GM23248 (cell line): Measurements from ENCODE around the gene RPL37A. TPM values are rescaled to one million over a fixed set of nuclear protein-coding genes. Genes with fewer than 3 reads are reported as not detected.

ENCODE experiments used
- DNase-seq: peaks from one replicate; pipeline ENCODE4 v3.0.0-alpha.2; 2015
- H2AFZ ChIP-seq: fragments of 200-600 bp; sonication (generic); 2 replicates; pipeline ENCODE4 v1.6.1; 2016; ENCODE audit warnings: antibody characterized with exemption
- H3F3A ChIP-seq: fragments of 200-600 bp; sonication (generic); 2 replicates; pipeline ENCODE4 v1.6.1; 2016; ENCODE audit warnings: mild to moderate bottlenecking, antibody characterized with exemption, mixed run types; ENCODE audit not compliant: insufficient read depth
- H3K27ac ChIP-seq: fragments of 200-600 bp; sonication (generic); 2 replicates; pipeline ENCODE4 v1.5.1; 2016; ENCODE audit warnings: mild to moderate bottlenecking
- H3K27me3 ChIP-seq: fragments of 200-600 bp; sonication (generic); replicated peaks from 2 replicates; pipeline ENCODE4 v1.6.1; 2016; ENCODE audit warnings: mild to moderate bottlenecking; ENCODE audit not compliant: insufficient read depth
- H3K36me3 ChIP-seq: fragments of 200-600 bp; sonication (generic); 2 replicates; pipeline ENCODE4 v1.6.1; 2016; ENCODE audit warnings: low read depth, mild to moderate bottlenecking
- H3K4me1 ChIP-seq: fragments of 200-600 bp; sonication (generic); 2 replicates; pipeline ENCODE4 v1.6.1; 2016; ENCODE audit warnings: mild to moderate bottlenecking; ENCODE audit not compliant: insufficient read depth
- H3K4me2 ChIP-seq: fragments of 200-600 bp; sonication (generic); one replicate; pipeline ENCODE4 v1.6.1; 2016; ENCODE audit warnings: mild to moderate bottlenecking; ENCODE audit not compliant: unreplicated experiment
- H3K4me3 ChIP-seq: fragments of 200-600 bp; sonication (generic); 2 replicates; pipeline ENCODE4 v1.5.1; 2016; ENCODE audit warnings: mild to moderate bottlenecking
- H3K79me2 ChIP-seq: fragments of 200-600 bp; sonication (generic); 2 replicates; pipeline ENCODE4 v1.6.1; 2016; ENCODE audit warnings: mild to moderate bottlenecking; ENCODE audit not compliant: insufficient read depth
- H3K9ac ChIP-seq: fragments of 200-600 bp; sonication (generic); 2 replicates; pipeline ENCODE4 v1.6.1; 2016; ENCODE audit warnings: mild to moderate bottlenecking
- H3K9me2 ChIP-seq: fragments of 200-600 bp; sonication (generic); 2 replicates; pipeline ENCODE4 v1.6.1; 2016; ENCODE audit warnings: mixed run types, mild to moderate bottlenecking, moderate library complexity; ENCODE audit not compliant: insufficient read depth
- H3K9me3 ChIP-seq: fragments of 200-600 bp; sonication (generic); one replicate; pipeline ENCODE4 v1.6.1; 2017; ENCODE audit warnings: low read depth
- H4K20me1 ChIP-seq: fragments of 200-600 bp; sonication (generic); 2 replicates; pipeline ENCODE4 v1.6.0; 2016; ENCODE audit not compliant: insufficient read depth
- EZH2 ChIP-seq: fragments of 200-600 bp; sonication (generic); IDR thresholded peaks from 2 replicates; pipeline ENCODE4 v1.6.1; 2018; ENCODE audit warnings: antibody characterized with exemption, mild to moderate bottlenecking; ENCODE audit not compliant: insufficient read depth, poor library complexity, severe bottlenecking
- EZH2phosphoT487 ChIP-seq: fragments of 200-600 bp; sonication (generic); IDR thresholded peaks from 2 replicates; pipeline ENCODE4 v1.6.1; 2018; ENCODE audit warnings: antibody characterized with exemption, moderate library complexity, mild to moderate bottlenecking, low read depth; ENCODE audit not compliant: insufficient read depth
- WGBS, 2 experiments: methylation state at CpG; one replicate each; pipeline ENCODE4 v1.1.6; 2015 to 2017; ENCODE audit warnings: low lambda C conversion rate in 2 of 2, low coverage in 1 of 2; ENCODE audit errors: missing lambda C conversion rate in 2 of 2; 5-methylcytosine and 5-hydroxymethylcytosine counted together
- in situ Hi-C: fragments of 300-500 bp; cut with MboI; formaldehyde crosslinking; loops from 2 replicates; pipeline ENCODE4 v1.15.0; 2020
- polyA plus RNA-seq: library from polyadenylated mRNA; unstranded; fragments of >200 nt; fragmentation: Nextera tagmentation; extraction: Ambion mirVana; gene quantifications from 2 replicates; pipeline ENCODE4 v1.2.1, GENCODE V29; 2016
- total RNA-seq: library from RNA; depleted of rRNA; stranded (reverse); fragments of >200 nt; shearing (Covaris generic); gene quantifications from 2 replicates; pipeline ENCODE4 v1.2.3, GENCODE V29; 2014

Gene RPL37A
- total and polyA plus RNA-seq, 2 experiments from 2014 or later = 979 to 1,708 TPM

- peaks cover 59% of the 10 kb centered on the region for H3K4me1 ChIP-seq
- H3K79me2 ChIP-seq = peaks cover 55% of the 10 kb centered on the region
- no peaks in the 10 kb centered on the region for H3K9me2 ChIP-seq
- peaks cover 13% of the 10 kb centered on the region for H3K36me3 ChIP-seq
- peak overlapping the region; percentile 64 for H3K4me2 ChIP-seq
- peak overlapping the region; percentile 57 for H3K27ac ChIP-seq
- no peaks in the 10 kb centered on the region for H3K27me3 ChIP-seq
- 0 out of 2 replicates have a peak overlapping the region, but pooled peaks have one; percentile 26 for H3K9ac ChIP-seq
- peaks cover 64% of the 10 kb centered on the region for H3F3A ChIP-seq
- TF ChIP-seq EZH2 (no peak), EZH2phosphoT487 (no peak)
- no peaks in the 10 kb centered on the region for H3K9me3 ChIP-seq
- peak; percentile 73 for DNase-seq
- 0 out of 2 replicates have a peak, but pooled peaks cover 10% of the 10 kb centered on the region for H4K20me1 ChIP-seq
- WGBS, 2 experiments = 34 to 35% methylated on average over 2 of the region's 2 CpGs
- no peak overlapping the region for H2AFZ ChIP-seq
- in situ Hi-C loops = no loop called here
- H3K4me3 ChIP-seq = peak overlapping the region; percentile 21; the same call in 1 of the 2 replicates
These were observed 3.0 kb upstream of the RPL37A start for GRCh38 chr2:216495656-216496055.

- Histone ChIP-seq H3K27me3 (no peaks in the 10 kb centered on the region), H3K9me2 (no peaks in the 10 kb centered on the region), H3K4me2 (peak overlapping the region; percentile 97), H3K27ac (peak overlapping the region; percentile 71), H3K9me3 (no peaks in the 10 kb centered on the region), H3K79me2 (peaks cover 73% of the 10 kb centered on the region), H2AFZ (peak overlapping the region; percentile 87), H4K20me1 (0 out of 2 replicates have a peak, but pooled peaks cover 18% of the 10 kb centered on the region), H3K36me3 (peaks cover 31% of the 10 kb centered on the region), H3K4me3 (peak overlapping the region; percentile 97), H3K9ac (peak overlapping the region; percentile 98), H3F3A (peaks cover 71% of the 10 kb centered on the region), H3K4me1 (peaks cover 61% of the 10 kb centered on the region)
- no peak for DNase-seq
- TF ChIP-seq EZH2 (no peak), EZH2phosphoT487 (no peak)
- WGBS, 2 experiments = 57 to 58% methylated on average over 6 of the region's 6 CpGs
- in situ Hi-C loops = no loop called here
These were observed 1.1 kb upstream of the RPL37A start for GRCh38 chr2:216497382-216498069.

- peaks cover 78% of the 10 kb centered on the region for H3K79me2 ChIP-seq
- H3F3A ChIP-seq = peaks cover 71% of the 10 kb centered on the region
- peak overlapping the region; percentile 87 for H2AFZ ChIP-seq
- 0 out of 2 replicates have a peak, but pooled peaks cover 20% of the 10 kb centered on the region for H4K20me1 ChIP-seq
- WGBS, 2 experiments = 3 to 4% methylated on average over 6 of the region's 6 CpGs
- in situ Hi-C loops = no loop called here
- H3K4me1 ChIP-seq = peaks cover 59% of the 10 kb centered on the region
- TF ChIP-seq EZH2 (no peak), EZH2phosphoT487 (no peak)
- H3K27ac ChIP-seq = peak overlapping the region; percentile 71
- no peaks in the 10 kb centered on the region for H3K9me3 ChIP-seq
- peak overlapping the region; percentile 97 for H3K4me2 ChIP-seq
- DNase-seq = peak; percentile 44
- H3K27me3 ChIP-seq = no peaks in the 10 kb centered on the region
- peak overlapping the region; percentile 97 for H3K4me3 ChIP-seq
- peaks cover 36% of the 10 kb centered on the region for H3K36me3 ChIP-seq
- H3K9ac ChIP-seq = peak overlapping the region; percentile 98
- H3K9me2 ChIP-seq = no peaks in the 10 kb centered on the region
These were observed 620 bp upstream of the RPL37A start for GRCh38 chr2:216498070-216498378.

- no peaks in the 10 kb centered on the region for H3K9me2 ChIP-seq
- 11% methylated on average over 6 of the region's 6 CpGs for WGBS, 2 experiments
- H3K9ac ChIP-seq = peak overlapping the region; percentile 98
- peak overlapping the region; percentile 97 for H3K4me2 ChIP-seq
- H3K9me3 ChIP-seq = no peaks in the 10 kb centered on the region
- TF ChIP-seq EZH2phosphoT487 (no peak), EZH2 (no peak)
- peaks cover 53% of the 10 kb centered on the region for H3K36me3 ChIP-seq
- H3F3A ChIP-seq = peaks cover 78% of the 10 kb centered on the region
- H3K4me3 ChIP-seq = peak overlapping the region; percentile 97
- DNase-seq = peak; percentile 41
- H3K27ac ChIP-seq = peak overlapping the region; percentile 71
- H3K79me2 ChIP-seq = peaks cover 91% of the 10 kb centered on the region
- H3K27me3 ChIP-seq = no peaks in the 10 kb centered on the region
- peaks cover 54% of the 10 kb centered on the region for H3K4me1 ChIP-seq
- H4K20me1 ChIP-seq = 0 out of 2 replicates have a peak, but pooled peaks cover 20% of the 10 kb centered on the region
- no peak overlapping the region for H2AFZ ChIP-seq
- in situ Hi-C loops = no loop called here
These were observed 1.1 kb downstream of the RPL37A start for GRCh38 chr2:216499641-216500218.
